CD4-positive, alpha-beta T cell treated with Interleukin-1 beta for 1 hour (primary cell): ENCODE data around the gene PCDH12.

Experiments
- DNase-seq, 2 donors: peaks; one replicate each; pipeline ENCODE4 v3.0.0-alpha.2; 2020 to 2022

PCDH12 gene

DNA sequence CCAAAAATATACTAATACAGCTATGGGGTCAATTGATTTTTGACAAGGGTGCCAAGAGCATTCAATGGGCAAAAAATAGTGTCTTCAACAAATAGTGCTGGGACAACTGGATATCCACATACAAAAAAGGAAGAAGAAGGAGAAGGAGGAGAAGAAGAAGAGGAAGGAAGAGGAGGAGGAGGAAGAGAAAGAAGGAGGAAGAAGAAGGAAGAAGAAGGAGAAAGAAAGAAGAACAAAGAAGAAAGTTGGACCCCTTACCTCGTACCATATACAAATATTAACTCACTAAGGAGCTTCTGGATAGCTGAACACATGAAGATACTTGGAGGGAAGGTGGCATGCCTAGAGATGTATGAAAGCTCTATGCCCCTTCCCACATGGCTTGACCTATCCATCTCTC lies 51.5 kb downstream of the PCDH12 start:
- no peak for DNase-seq

GRCh38 chr5:141904551-141904950 lies 53.5 kb downstream of the PCDH12 start:
- no peak for DNase-seq

DNA sequence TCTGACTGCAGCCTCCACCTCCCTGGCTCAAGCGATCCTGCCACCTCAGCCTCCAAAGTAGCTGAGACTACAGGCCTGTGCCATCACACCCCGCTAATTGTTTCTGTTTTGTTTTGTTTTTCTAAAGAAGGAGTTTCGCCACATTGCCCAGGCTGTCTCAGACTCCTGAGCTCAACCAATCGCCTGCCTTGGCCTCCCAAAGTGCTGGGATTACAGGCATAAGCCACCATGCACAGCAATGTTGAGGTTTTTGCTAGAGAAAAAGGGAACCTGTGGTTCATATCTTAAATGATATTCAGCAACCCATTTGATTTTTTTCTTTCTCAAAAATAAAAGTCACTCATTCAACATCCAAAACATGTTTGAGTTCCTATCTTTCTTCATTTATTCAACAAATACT lies 54.7 kb downstream of the PCDH12 start:
- DNase-seq, result no peak

- DNase-seq, result no peak
Observed at GRCh38 chr5:141902015-141902814, 55.8 kb downstream of the PCDH12 start.

- DNase-seq, result no peak
Observed at GRCh38 chr5:141898448-141899049, 59.5 kb downstream of the PCDH12 start.

- DNase-seq, result no peak
Observed at GRCh38 chr5:141897425-141897824, 60.6 kb downstream of the PCDH12 start.
